Activated CD4-positive, alpha-beta T cell treated with anti-CD3 and anti-CD28 coated beads, Interleukin-2, amount 50 U/mL, for 24 hours (primary cell): Measurements from ENCODE around the gene CLDND1.
"Not testable (repeated sequence)": the region's sequence is repeated elsewhere in the genome, so short reads cannot be mapped to it uniquely, and the experiment has no call there.

Experiments
- DNase-seq, 2 donors: peaks; one replicate each; pipeline ENCODE4 v3.0.0-alpha.2; 2020; ENCODE audit warnings: low read depth in 1 of 2, low spot score in 1 of 2

CLDND1 gene

GRCh38 chr3:98522544-98523281 is at the start of gene CLDND1:
TSS of gene CLDND1 (minus strand) at chr3:98522902. CDS start at chr3:98521424, 1,478 bp downstream.
- peak; percentile 87 to 92 for DNase-seq

GRCh38 chr3:98568402-98568801 is 45.7 kb upstream of the CLDND1 start:
- DNase-seq, result no peak

- no peak for DNase-seq
Observed at GRCh38 chr3:98567666-98568270, 45.1 kb upstream of the CLDND1 start.

GRCh38 chr3:98565843-98566242 is 43.1 kb upstream of the CLDND1 start:
- no peak for DNase-seq

GRCh38 chr3:98565237-98565643 is 42.5 kb upstream of the CLDND1 start:
- DNase-seq, result no peak

GRCh38 chr3:98564282-98565005 is 41.7 kb upstream of the CLDND1 start:
- DNase-seq, result no peak

GRCh38 chr3:98563661-98564281 is 41.1 kb upstream of the CLDND1 start:
- no peak for DNase-seq

GRCh38 chr3:98561727-98562521 is 39.2 kb upstream of the CLDND1 start:
- DNase-seq, result no peak

GRCh38 chr3:98560911-98561310 is 38.2 kb upstream of the CLDND1 start:
- DNase-seq, result no peak

- not testable (repeated sequence) for DNase-seq
Observed at GRCh38 chr3:98559769-98560168, 37.1 kb upstream of the CLDND1 start.

- no peak for DNase-seq
Observed at GRCh38 chr3:98558100-98558827, 35.6 kb upstream of the CLDND1 start.

- DNase-seq, result peak in 1 of 2 donors; percentile 72
Observed at GRCh38 chr3:98557324-98558010, 34.8 kb upstream of the CLDND1 start.

- peak in 1 of 2 donors; percentile 79 for DNase-seq
Observed at GRCh38 chr3:98556164-98557130, 33.7 kb upstream of the CLDND1 start.

GRCh38 chr3:98555025-98555379 is 32.3 kb upstream of the CLDND1 start:
- DNase-seq, result no peak

GRCh38 chr3:98554580-98554979 is 31.9 kb upstream of the CLDND1 start:
- DNase-seq, result no peak

- no peak for DNase-seq
Observed at GRCh38 chr3:98553753-98554152, 31.1 kb upstream of the CLDND1 start.

- no peak for DNase-seq
Observed at GRCh38 chr3:98553021-98553563, 30.4 kb upstream of the CLDND1 start.
